Stimulated activated memory B cell treated with anti-CD40 and anti-IgM and Interleukin-4, amounts not matched to agents 10 μg/mL and 1 μg/mL and 100 μg/mL, for 72 hours (primary cell): ENCODE measurements around the gene PDSS2.
"Not testable (repeated sequence)": the region's sequence is repeated elsewhere in the genome, so short reads cannot be mapped to it uniquely, and the experiment has no call there.

Source experiments
- ATAC-seq: fragments of 150-1000 bp; cut with Tn5 transposase; 2 replicates; pipeline ENCODE4 v1.10.0; 2021
- H3K27ac Mint-ChIP-seq: one replicate; pipeline ENCODE4 v1.8.0; 2022; ENCODE audit warnings: mild to moderate bottlenecking, mixed read lengths
- H3K27me3 Mint-ChIP-seq: one replicate; pipeline ENCODE4 v1.8.0; 2022; ENCODE audit warnings: mixed read lengths
- H3K36me3 Mint-ChIP-seq: one replicate; pipeline ENCODE4 v1.8.0; 2022; ENCODE audit warnings: mixed read lengths
- H3K4me1 Mint-ChIP-seq: one replicate; pipeline ENCODE4 v1.8.0; 2022; ENCODE audit warnings: mixed read lengths
- H3K4me3 Mint-ChIP-seq: one replicate; pipeline ENCODE4 v1.8.0; 2022; ENCODE audit warnings: mild to moderate bottlenecking, moderate library complexity, mixed read lengths
- H3K9me3 Mint-ChIP-seq: one replicate; pipeline ENCODE4 v1.8.0; 2022; ENCODE audit warnings: mixed read lengths

PDSS2 gene

GRCh38 chr6:107383705-107384104 lies 75.7 kb downstream of the PDSS2 start:
- no peak overlapping the region for H3K4me3 Mint-ChIP-seq
- ATAC-seq = no peak
- no peaks in the 10 kb centered on the region for H3K27me3 Mint-ChIP-seq
- H3K4me1 Mint-ChIP-seq = no peaks in the 10 kb centered on the region
- H3K9me3 Mint-ChIP-seq = no peaks in the 10 kb centered on the region
- peaks cover 14% of the 10 kb centered on the region for H3K36me3 Mint-ChIP-seq
- no peak overlapping the region for H3K27ac Mint-ChIP-seq

GRCh38 chr6:107374264-107374663 lies 85.1 kb downstream of the PDSS2 start:
- Mint-ChIP-seq H3K4me1 (no peaks in the 10 kb centered on the region), H3K9me3 (peaks cover 2% of the 10 kb centered on the region), H3K27ac (no peak overlapping the region), H3K27me3 (no peaks in the 10 kb centered on the region), H3K4me3 (no peak overlapping the region), H3K36me3 (peaks cover 11% of the 10 kb centered on the region)
- ATAC-seq = no peak

DNA sequence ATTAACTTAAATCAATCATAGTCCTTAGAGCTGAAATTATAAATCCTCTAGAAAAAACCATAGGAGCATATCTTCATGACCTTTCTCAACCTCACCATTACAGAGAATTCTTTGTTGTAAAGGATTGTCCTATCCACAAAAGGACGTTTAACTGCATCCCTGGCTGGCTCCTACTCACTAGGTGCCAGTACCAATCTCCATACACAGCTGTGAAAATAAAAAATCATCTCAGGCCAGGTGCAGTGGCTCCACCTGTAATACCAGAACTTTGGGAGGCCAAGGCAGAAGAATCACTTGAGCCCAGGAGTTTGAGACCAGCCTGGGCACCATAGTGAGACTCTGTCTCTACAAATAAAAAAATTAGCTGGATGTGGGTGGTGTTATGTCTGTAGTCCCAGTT lies 89.9 kb downstream of the PDSS2 start:
- Mint-ChIP-seq H3K27ac (no peak overlapping the region), H3K4me1 (peaks cover 15% of the 10 kb centered on the region), H3K36me3 (no peaks in the 10 kb centered on the region), H3K27me3 (no peaks in the 10 kb centered on the region), H3K4me3 (no peak overlapping the region), H3K9me3 (no peaks in the 10 kb centered on the region)
- no peak for ATAC-seq

GRCh38 chr6:107368471-107368870 lies 90.9 kb downstream of the PDSS2 start:
- Mint-ChIP-seq H3K4me1 (peaks cover 15% of the 10 kb centered on the region), H3K27me3 (no peaks in the 10 kb centered on the region), H3K27ac (no peak overlapping the region), H3K9me3 (no peaks in the 10 kb centered on the region), H3K4me3 (no peak overlapping the region), H3K36me3 (peaks cover 7% of the 10 kb centered on the region)
- ATAC-seq = no peak

- H3K4me1 Mint-ChIP-seq = peaks cover 15% of the 10 kb centered on the region
- peaks cover 29% of the 10 kb centered on the region for H3K36me3 Mint-ChIP-seq
- not testable (repeated sequence) for ATAC-seq, H3K27me3 Mint-ChIP-seq, H3K27ac Mint-ChIP-seq, H3K4me3 Mint-ChIP-seq, H3K9me3 Mint-ChIP-seq
Observed at GRCh38 chr6:107364173-107364572, 95.2 kb downstream of the PDSS2 start.

GRCh38 chr6:107361753-107362604 lies 97.4 kb downstream of the PDSS2 start:
- ATAC-seq = no peak

DNA sequence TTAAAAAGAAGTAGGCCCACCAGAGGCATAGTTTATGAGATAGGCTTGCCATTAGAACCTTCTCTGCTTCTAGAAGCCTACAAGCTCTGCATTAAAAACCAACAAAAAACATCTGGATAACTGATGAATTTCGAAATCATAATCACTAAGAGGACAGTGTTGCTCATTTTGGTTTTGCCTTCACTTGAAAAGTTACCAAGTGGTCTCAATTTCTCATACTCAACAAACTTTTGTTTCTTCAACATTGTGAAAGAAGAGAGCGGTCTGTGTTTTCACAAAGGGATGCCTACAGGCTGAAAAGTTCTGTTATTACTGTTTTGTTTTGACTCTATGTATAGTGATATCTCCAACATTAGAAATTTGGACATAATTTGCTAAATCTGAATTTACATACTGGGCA lies 98.9 kb downstream of the PDSS2 start:
- Mint-ChIP-seq H3K9me3 (peaks cover 10% of the 10 kb centered on the region), H3K36me3 (peaks cover 29% of the 10 kb centered on the region), H3K4me1 (peaks cover 4% of the 10 kb centered on the region), H3K27ac (no peak overlapping the region), H3K27me3 (no peaks in the 10 kb centered on the region), H3K4me3 (no peak overlapping the region)
- no peak for ATAC-seq

More at GRCh38 chr6:107361753-107362604, 97.4 kb downstream of the PDSS2 start:
- Mint-ChIP-seq H3K9me3 (peaks cover 10% of the 10 kb centered on the region), H3K27me3 (no peaks in the 10 kb centered on the region), H3K4me3 (no peak overlapping the region), H3K4me1 (peaks cover 15% of the 10 kb centered on the region), H3K27ac (no peak overlapping the region), H3K36me3 (peaks cover 29% of the 10 kb centered on the region)

GRCh38 chr6:107357842-107358241 lies 101.5 kb downstream of the PDSS2 start:
- H3K27ac Mint-ChIP-seq = no peak overlapping the region
- H3K36me3 Mint-ChIP-seq = peaks cover 16% of the 10 kb centered on the region
- H3K4me1 Mint-ChIP-seq = no peaks in the 10 kb centered on the region
- H3K9me3 Mint-ChIP-seq = peaks cover 4% of the 10 kb centered on the region
- no peak for ATAC-seq
- no peak overlapping the region for H3K4me3 Mint-ChIP-seq
- H3K27me3 Mint-ChIP-seq = no peaks in the 10 kb centered on the region

DNA sequence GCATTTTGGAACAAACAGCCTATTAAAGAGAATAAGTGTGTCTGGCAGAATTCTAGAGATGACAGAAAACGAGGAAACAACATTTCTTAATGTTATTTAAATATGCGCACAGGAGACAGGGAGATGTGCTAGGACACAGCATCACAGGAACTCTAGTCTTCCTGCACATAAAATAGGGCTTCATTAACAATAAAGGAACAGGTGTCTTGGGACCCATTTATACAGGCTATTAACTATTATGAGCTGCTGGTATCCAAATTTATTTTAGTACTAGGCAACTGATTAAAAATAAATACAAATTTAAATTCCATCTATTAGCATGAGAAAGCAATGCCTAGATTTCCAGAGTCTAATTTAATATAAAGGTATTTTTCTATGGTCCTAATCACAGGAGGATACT lies 102.3 kb downstream of the PDSS2 start:
- Mint-ChIP-seq H3K4me1 (no peaks in the 10 kb centered on the region), H3K4me3 (no peak overlapping the region), H3K27ac (no peak overlapping the region), H3K9me3 (no peaks in the 10 kb centered on the region), H3K36me3 (peaks cover 8% of the 10 kb centered on the region), H3K27me3 (no peaks in the 10 kb centered on the region)
- ATAC-seq = no peak

GRCh38 chr6:107355659-107356058 lies 103.7 kb downstream of the PDSS2 start:
- H3K27ac Mint-ChIP-seq = no peak overlapping the region

GRCh38 chr6:107354451-107354850 lies 104.9 kb downstream of the PDSS2 start:
- H3K4me3 Mint-ChIP-seq = no peak overlapping the region
- H3K4me1 Mint-ChIP-seq = no peaks in the 10 kb centered on the region
- no peaks in the 10 kb centered on the region for H3K9me3 Mint-ChIP-seq
- no peaks in the 10 kb centered on the region for H3K27me3 Mint-ChIP-seq
- H3K36me3 Mint-ChIP-seq = peaks cover 7% of the 10 kb centered on the region
- no peak overlapping the region for H3K27ac Mint-ChIP-seq
- ATAC-seq = no peak

More at GRCh38 chr6:107355659-107356058, 103.7 kb downstream of the PDSS2 start:
- H3K4me1 Mint-ChIP-seq = no peaks in the 10 kb centered on the region
- H3K9me3 Mint-ChIP-seq = no peaks in the 10 kb centered on the region
- H3K4me3 Mint-ChIP-seq = no peak overlapping the region
- no peaks in the 10 kb centered on the region for H3K27me3 Mint-ChIP-seq
- no peaks in the 10 kb centered on the region for H3K36me3 Mint-ChIP-seq
- ATAC-seq = no peak

DNA sequence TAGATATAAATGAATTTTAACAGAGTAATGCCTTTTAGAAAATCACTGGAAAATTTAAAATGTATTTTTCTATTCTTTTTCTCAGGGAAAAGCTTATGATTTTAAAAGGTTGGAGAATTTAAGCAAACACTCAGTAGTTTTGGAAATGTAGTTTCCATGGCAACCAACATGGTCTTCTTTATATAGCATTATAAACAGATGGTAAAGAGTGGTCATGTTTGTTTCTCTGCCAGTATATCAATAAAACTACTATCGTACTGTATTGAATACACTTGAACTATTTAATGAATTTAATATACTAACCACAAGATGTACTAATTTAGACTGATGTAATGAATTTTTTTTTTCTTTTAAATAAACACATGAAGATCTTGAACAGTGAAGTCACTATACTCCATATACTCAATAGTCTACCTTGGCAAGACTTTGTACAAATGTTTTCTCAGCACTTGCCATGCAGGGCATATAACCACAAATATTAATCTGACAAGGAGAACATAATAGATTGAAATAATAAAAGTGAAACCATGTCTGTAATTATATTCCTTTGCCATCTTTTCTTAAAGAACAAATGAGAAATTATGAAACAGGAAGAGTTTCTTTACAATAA lies 105.5 kb downstream of the PDSS2 start:
- Mint-ChIP-seq H3K36me3 (peaks cover 7% of the 10 kb centered on the region), H3K4me3 (no peak overlapping the region), H3K27ac (no peak overlapping the region), H3K9me3 (no peaks in the 10 kb centered on the region), H3K27me3 (no peaks in the 10 kb centered on the region), H3K4me1 (no peaks in the 10 kb centered on the region)
- ATAC-seq = no peak

DNA sequence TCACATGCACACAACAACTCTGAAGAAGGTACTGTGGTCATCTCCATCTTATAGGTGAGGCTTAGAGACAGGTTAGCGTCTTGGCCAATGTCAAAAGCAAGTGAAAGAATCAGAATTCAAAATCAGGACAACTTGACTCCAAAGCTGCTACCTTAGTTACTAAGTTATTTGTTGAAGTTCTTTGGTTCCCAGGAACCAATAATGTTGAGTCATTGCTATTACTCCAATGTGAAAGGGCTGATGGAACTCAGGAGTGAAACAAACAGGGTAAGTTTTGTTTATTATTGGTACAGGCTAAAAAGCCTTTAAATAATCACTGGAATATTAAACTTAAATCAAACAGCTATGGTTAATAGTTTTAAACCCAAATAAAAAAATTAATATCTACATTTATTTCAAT lies 111.1 kb downstream of the PDSS2 start:
- Mint-ChIP-seq H3K9me3 (no peaks in the 10 kb centered on the region), H3K4me3 (no peak overlapping the region), H3K27me3 (no peaks in the 10 kb centered on the region), H3K4me1 (peaks cover 15% of the 10 kb centered on the region), H3K36me3 (peaks cover 7% of the 10 kb centered on the region), H3K27ac (no peak overlapping the region)
- no peak for ATAC-seq

DNA sequence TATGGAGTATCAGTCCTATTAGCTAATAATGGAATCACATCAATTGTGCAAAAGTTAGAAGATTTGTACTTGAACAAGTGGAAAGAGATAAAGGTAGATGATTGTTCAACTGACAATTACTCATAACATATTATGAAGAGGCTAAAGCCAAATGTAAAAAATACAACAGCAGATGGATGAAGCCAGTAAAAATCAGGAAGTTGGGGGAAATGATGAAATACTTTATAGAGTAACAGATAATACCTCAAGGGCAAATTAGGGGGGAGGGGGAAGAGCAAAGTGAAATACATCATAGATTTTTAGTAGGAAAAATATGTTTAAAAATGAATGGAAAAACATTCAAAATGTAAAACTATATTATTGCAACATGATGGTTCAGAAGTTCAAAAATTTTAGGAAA lies 114.0 kb downstream of the PDSS2 start:
- ATAC-seq = no peak
- Mint-ChIP-seq H3K27me3 (no peaks in the 10 kb centered on the region), H3K36me3 (peaks cover 7% of the 10 kb centered on the region), H3K27ac (no peak overlapping the region), H3K4me1 (peaks cover 15% of the 10 kb centered on the region), H3K4me3 (no peak overlapping the region), H3K9me3 (no peaks in the 10 kb centered on the region)

DNA sequence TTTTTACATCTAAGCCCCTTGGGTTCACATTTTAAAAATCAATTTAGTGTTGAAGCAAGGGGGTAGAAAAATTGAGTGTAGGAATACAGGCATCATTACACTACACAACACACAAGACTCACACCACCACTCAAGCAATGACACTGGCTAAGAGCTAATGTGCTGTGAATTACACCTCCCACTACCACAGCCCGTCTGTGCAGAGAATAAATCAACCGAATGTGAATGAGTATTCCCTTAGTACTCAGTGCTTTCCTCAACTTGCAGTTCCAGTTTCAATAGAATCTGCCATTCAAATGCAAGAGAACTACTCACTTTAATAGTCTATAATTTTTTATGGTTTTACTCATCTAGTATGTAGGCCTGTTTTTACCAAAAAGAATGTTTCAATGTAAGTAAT lies 114.4 kb downstream of the PDSS2 start:
- no peaks in the 10 kb centered on the region for H3K9me3 Mint-ChIP-seq
- no peaks in the 10 kb centered on the region for H3K27me3 Mint-ChIP-seq
- no peak for ATAC-seq
- H3K36me3 Mint-ChIP-seq = peaks cover 5% of the 10 kb centered on the region
- H3K27ac Mint-ChIP-seq = no peak overlapping the region
- H3K4me1 Mint-ChIP-seq = peaks cover 15% of the 10 kb centered on the region
- H3K4me3 Mint-ChIP-seq = no peak overlapping the region

DNA sequence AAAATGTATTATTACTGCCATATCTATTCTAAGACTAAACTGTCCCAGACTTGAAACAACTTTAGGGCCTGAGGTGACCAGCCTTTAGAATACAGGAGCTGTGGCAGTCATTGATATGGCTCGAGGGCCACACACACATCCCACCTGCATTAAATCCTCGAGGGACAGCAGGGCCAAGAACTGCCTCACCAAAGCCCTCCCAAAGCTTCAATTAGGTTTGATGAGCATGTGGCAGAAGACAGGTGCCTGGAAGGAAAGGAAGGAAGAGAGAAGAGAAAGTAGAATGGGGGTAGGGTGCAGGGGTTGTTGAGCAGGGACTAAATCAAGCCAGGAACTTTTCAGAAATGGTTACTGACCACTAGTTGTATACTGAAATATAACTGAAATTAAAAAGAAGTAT lies 115.0 kb downstream of the PDSS2 start:
- H3K27me3 Mint-ChIP-seq = no peaks in the 10 kb centered on the region

More for the DNA sequence above, 115.0 kb downstream of the PDSS2 start:
- Mint-ChIP-seq H3K9me3 (no peaks in the 10 kb centered on the region), H3K27ac (peak overlapping the region; percentile 3), H3K4me3 (no peak overlapping the region), H3K4me1 (peaks cover 15% of the 10 kb centered on the region), H3K36me3 (no peaks in the 10 kb centered on the region)
- ATAC-seq = no peak
